ENCODE data around the gene WDR59. TPM values are rescaled to one million over a fixed set of nuclear protein-coding genes. Genes with fewer than 3 reads are reported as not detected.
"Not testable (repeated sequence)": the region's sequence is repeated elsewhere in the genome, so short reads cannot be mapped to it uniquely, and the experiment has no call there.

WDR59 gene
- total and polyA plus RNA-seq, 2 experiments from 2014 or later = 38.7 to 54.5 TPM

DNA sequence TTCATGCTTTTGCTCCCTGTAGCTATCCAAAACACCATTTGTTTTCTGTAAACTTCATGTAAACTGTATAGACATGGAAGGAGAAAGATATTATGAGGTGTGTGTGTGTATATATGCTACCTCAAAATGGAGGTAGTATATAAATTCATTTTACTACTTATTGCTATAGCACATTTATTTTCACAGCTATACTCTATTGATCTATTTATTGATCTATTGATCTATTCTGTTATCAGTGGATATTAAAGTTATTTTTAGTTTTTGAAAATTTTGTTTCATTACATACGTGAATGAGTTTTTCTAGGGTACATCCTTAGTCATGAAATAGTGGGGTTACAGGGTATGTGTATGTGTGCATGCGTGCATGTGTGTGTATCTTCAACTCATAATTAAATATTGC is 29.4 kb upstream of the WDR59 start (continued):
- no peak for TF ChIP-seq JUNB (IDR thresholded peaks at IDR 0.05; ENCODE audit: unreplicated experiment)
- TF ChIP-seq STAT1 (IDR thresholded peaks at IDR 0.05; ENCODE audit: unreplicated experiment) = no peak
- no peak for TF ChIP-seq NANOG (IDR thresholded peaks at IDR 0.05; ENCODE audit: borderline replicate concordance)
- TF ChIP-seq POLR2AphosphoS5 (IDR thresholded peaks at IDR 0.05; ENCODE audit: low read depth) = no peak
- TF ChIP-seq EZH2phosphoT487 (IDR thresholded peaks at IDR 0.05; ENCODE audit: unreplicated experiment) = no peak

DNA sequence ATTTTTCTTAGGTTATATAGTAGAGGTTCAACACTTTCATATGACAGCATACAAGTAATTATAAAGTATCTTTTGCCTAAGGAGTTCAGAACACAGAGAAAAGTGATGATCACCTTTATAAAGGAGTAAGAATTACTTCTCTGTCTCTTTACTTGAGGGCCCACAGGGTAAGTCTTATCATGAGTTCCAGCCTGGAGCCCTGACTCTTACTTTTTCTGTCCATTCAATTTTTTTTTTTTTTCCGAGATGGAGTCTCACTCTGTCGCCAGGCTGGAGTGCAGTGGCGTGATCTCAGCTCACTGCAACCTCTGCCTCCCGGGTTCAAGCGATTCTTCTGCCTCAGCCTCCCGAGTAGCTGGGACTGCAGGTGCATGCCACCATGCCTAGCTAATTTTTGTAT is 28.2 kb upstream of the WDR59 start:
- not testable (repeated sequence) for H2AFZ ChIP-seq; H3K9me2 ChIP-seq (ENCODE audit: insufficient read depth); H3K4me3 ChIP-seq; H3K27me3 Mint-ChIP-seq (ENCODE audit: insufficient read depth, low read depth, poor library complexity); H3K27ac Mint-ChIP-seq; H3K4me3 Mint-ChIP-seq; H3K9me3 Mint-ChIP-seq; H3K4me2 ChIP-seq; H3K36me3 ChIP-seq (ENCODE audit: insufficient read depth); H3K36me3 Mint-ChIP-seq (ENCODE audit: low read depth); H3F3A ChIP-seq (replicated peaks; ENCODE audit: low read depth); H3K27me3 ChIP-seq (ENCODE audit: insufficient read depth); H3K27ac ChIP-seq (ENCODE audit: low read depth); DNase-seq (ENCODE audit: low spot score); ATAC-seq
- Histone ChIP-seq H3K79me2 (replicated peaks; ENCODE audit: insufficient read depth) (peaks cover 100% of the 10 kb centered on the region), H4K20me1 (replicated peaks; ENCODE audit: insufficient read depth) (peaks cover 44% of the 10 kb centered on the region), H3K4me1 (ENCODE audit: insufficient read depth) (peaks cover 19% of the 10 kb centered on the region)
- H3K4me1 Mint-ChIP-seq = peaks cover 22% of the 10 kb centered on the region

DNA sequence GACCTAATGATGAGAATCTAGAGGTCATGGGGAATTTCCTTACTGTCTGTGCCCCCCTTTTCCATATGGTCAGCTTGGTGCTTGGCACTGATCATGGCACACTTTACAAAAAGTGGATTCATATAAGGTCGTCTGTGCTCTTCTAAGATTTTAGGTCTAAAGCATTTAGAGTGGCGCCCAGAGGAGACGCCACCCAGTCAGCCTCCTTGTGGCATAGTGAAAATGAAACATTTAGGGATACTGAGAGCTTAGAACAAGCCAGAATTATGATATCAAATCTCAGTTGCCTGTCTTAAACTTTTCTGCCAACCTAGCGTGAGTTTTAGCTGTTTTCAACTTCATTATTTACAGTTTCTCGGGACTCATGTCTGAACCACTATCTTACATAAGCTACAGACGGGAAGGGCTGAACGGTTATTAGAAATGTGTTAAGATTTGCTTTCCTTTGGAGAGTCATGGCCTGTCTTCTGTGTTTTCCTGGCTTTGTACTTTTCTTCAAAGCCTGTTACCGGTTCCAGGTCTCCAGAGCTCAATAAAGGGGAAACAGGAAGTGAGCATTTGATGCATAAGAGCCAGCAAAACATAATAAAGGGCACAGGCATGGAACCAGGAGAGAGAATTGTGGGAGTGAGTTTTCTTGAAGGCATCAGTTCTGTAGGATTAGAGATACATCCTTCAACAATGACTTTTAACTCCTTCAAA is 27.6 kb upstream of the WDR59 start:
- H3K36me3 ChIP-seq (ENCODE audit: insufficient read depth) = no peaks in the 10 kb centered on the region
- H4K20me1 ChIP-seq (replicated peaks; ENCODE audit: insufficient read depth) = peaks cover 44% of the 10 kb centered on the region
- peaks cover 9% of the 10 kb centered on the region; the same call in 1 of the 2 replicates for H3F3A ChIP-seq (replicated peaks; ENCODE audit: low read depth)
- ATAC-seq = no peak
- H3K27me3 ChIP-seq (ENCODE audit: insufficient read depth) = no peaks in the 10 kb centered on the region
- Mint-ChIP-seq H3K27me3 (ENCODE audit: insufficient read depth, low read depth, poor library complexity) (peaks cover under 1% of the 10 kb centered on the region), H3K4me1 (peaks cover 20% of the 10 kb centered on the region), H3K36me3 (ENCODE audit: low read depth) (peaks cover 7% of the 10 kb centered on the region; the same call in 2 of the 3 replicates), H3K9me3 (no peaks in the 10 kb centered on the region), H3K27ac (no peak overlapping the region), H3K4me3 (no peak overlapping the region)
- H2AFZ ChIP-seq = no peak overlapping the region
- H3K4me1 ChIP-seq (ENCODE audit: insufficient read depth) = peaks cover 19% of the 10 kb centered on the region
- H3K4me3 ChIP-seq = no peak overlapping the region
- peak overlapping the region; percentile 42 for H3K4me2 ChIP-seq
- no peak for DNase-seq (ENCODE audit: low spot score)
- H3K27ac ChIP-seq (ENCODE audit: low read depth) = peak overlapping the region; percentile 51; the same call in 1 of the 2 replicates
- H3K79me2 ChIP-seq (replicated peaks; ENCODE audit: insufficient read depth) = peaks cover 100% of the 10 kb centered on the region
- no peaks in the 10 kb centered on the region for H3K9me2 ChIP-seq (ENCODE audit: insufficient read depth)
- TF ChIP-seq CREB1 (CRISPR knock-in tag; IDR thresholded peaks at IDR 0.05; ENCODE audit: low read depth) = no peak
- no peak for TF ChIP-seq EZH2phosphoT487 (IDR thresholded peaks at IDR 0.05; ENCODE audit: unreplicated experiment)
- TF ChIP-seq, protein P1, sequence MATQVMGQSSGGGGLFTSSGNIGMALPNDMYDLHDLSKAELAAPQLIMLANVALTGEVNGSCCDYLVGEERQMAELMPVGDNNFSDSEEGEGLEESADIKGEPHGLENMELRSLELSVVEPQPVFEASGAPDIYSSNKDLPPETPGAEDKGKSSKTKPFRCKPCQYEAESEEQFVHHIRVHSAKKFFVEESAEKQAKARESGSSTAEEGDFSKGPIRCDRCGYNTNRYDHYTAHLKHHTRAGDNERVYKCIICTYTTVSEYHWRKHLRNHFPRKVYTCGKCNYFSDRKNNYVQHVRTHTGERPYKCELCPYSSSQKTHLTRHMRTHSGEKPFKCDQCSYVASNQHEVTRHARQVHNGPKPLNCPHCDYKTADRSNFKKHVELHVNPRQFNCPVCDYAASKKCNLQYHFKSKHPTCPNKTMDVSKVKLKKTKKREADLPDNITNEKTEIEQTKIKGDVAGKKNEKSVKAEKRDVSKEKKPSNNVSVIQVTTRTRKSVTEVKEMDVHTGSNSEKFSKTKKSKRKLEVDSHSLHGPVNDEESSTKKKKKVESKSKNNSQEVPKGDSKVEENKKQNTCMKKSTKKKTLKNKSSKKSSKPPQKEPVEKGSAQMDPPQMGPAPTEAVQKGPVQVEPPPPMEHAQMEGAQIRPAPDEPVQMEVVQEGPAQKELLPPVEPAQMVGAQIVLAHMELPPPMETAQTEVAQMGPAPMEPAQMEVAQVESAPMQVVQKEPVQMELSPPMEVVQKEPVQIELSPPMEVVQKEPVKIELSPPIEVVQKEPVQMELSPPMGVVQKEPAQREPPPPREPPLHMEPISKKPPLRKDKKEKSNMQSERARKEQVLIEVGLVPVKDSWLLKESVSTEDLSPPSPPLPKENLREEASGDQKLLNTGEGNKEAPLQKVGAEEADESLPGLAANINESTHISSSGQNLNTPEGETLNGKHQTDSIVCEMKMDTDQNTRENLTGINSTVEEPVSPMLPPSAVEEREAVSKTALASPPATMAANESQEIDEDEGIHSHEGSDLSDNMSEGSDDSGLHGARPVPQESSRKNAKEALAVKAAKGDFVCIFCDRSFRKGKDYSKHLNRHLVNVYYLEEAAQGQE (IDR thresholded peaks at IDR 0.05; ENCODE audit: unreplicated experiment) = no peak
- TF ChIP-seq ZNF114 (CRISPR knock-in tag; IDR thresholded peaks at IDR 0.05) = no peak
- no peak for TF ChIP-seq ZNF331 (CRISPR knock-in tag; IDR thresholded peaks at IDR 0.05; ENCODE audit: low read depth)
- TF ChIP-seq STAT1 (IDR thresholded peaks at IDR 0.05; ENCODE audit: unreplicated experiment) = no peak
- no peak for TF ChIP-seq NANOG (IDR thresholded peaks at IDR 0.05; ENCODE audit: borderline replicate concordance)
- TF ChIP-seq, protein P2, sequence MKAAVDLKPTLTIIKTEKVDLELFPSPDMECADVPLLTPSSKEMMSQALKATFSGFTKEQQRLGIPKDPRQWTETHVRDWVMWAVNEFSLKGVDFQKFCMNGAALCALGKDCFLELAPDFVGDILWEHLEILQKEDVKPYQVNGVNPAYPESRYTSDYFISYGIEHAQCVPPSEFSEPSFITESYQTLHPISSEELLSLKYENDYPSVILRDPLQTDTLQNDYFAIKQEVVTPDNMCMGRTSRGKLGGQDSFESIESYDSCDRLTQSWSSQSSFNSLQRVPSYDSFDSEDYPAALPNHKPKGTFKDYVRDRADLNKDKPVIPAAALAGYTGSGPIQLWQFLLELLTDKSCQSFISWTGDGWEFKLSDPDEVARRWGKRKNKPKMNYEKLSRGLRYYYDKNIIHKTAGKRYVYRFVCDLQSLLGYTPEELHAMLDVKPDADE (IDR thresholded peaks at IDR 0.05) = no peak
- TF ChIP-seq, protein P3, sequence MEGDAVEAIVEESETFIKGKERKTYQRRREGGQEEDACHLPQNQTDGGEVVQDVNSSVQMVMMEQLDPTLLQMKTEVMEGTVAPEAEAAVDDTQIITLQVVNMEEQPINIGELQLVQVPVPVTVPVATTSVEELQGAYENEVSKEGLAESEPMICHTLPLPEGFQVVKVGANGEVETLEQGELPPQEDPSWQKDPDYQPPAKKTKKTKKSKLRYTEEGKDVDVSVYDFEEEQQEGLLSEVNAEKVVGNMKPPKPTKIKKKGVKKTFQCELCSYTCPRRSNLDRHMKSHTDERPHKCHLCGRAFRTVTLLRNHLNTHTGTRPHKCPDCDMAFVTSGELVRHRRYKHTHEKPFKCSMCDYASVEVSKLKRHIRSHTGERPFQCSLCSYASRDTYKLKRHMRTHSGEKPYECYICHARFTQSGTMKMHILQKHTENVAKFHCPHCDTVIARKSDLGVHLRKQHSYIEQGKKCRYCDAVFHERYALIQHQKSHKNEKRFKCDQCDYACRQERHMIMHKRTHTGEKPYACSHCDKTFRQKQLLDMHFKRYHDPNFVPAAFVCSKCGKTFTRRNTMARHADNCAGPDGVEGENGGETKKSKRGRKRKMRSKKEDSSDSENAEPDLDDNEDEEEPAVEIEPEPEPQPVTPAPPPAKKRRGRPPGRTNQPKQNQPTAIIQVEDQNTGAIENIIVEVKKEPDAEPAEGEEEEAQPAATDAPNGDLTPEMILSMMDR (conservative IDR thresholded peaks at IDR 0.05; ENCODE audit: low read depth in 2 of 2) = no peak
- TF ChIP-seq POLR2AphosphoS5 (IDR thresholded peaks at IDR 0.05; ENCODE audit: low read depth) = no peak
